GM23338 (cell line): Measurements from ENCODE around the gene TMIE. TPM values are rescaled to one million over a fixed set of nuclear protein-coding genes. Genes with fewer than 3 reads are reported as not detected.

Source experiments
- ATAC-seq: fragments of 200-7000 bp; cut with Tn5 transposase; 3 replicates; pipeline ENCODE4 v1.9.1; 2020
- DNase-seq: peaks from one replicate; pipeline ENCODE4 v3.0.0-alpha.2; 2015; ENCODE audit warnings: low spot score
- H2AFZ ChIP-seq: fragments of 200-600 bp; sonication (generic); 2 replicates; pipeline ENCODE4 v1.8.0; 2016; ENCODE audit warnings: antibody characterized with exemption, mild to moderate bottlenecking, moderate library complexity
- H3F3A ChIP-seq: fragments of 200-600 bp; sonication (generic); replicated peaks from 2 replicates; pipeline ENCODE4 v1.8.0; 2017; ENCODE audit warnings: antibody characterized with exemption, mixed run types, low read depth
- H3K27ac ChIP-seq: fragments of 200-600 bp; sonication (generic); 2 replicates; pipeline ENCODE4 v1.6.1; 2016; ENCODE audit warnings: low read depth
- H3K27me3 ChIP-seq: fragments of 200-600 bp; sonication (generic); 2 replicates; pipeline ENCODE4 v1.8.0; 2016; ENCODE audit warnings: mild to moderate bottlenecking, mixed run types, moderate library complexity; ENCODE audit not compliant: insufficient read depth
- H3K36me3 ChIP-seq: fragments of 200-600 bp; sonication (generic); 2 replicates; pipeline ENCODE4 v1.8.0; 2016; ENCODE audit warnings: mild to moderate bottlenecking; ENCODE audit not compliant: insufficient read depth
- H3K4me1 ChIP-seq: fragments of 200-600 bp; sonication (generic); 2 replicates; pipeline ENCODE4 v1.8.0; 2016; ENCODE audit warnings: mild to moderate bottlenecking, moderate library complexity; ENCODE audit not compliant: insufficient read depth
- H3K4me2 ChIP-seq: fragments of 200-600 bp; sonication (generic); 2 replicates; pipeline ENCODE4 v1.7.1; 2017; ENCODE audit warnings: mixed run types
- H3K4me3 ChIP-seq: fragments of 200-600 bp; sonication (generic); 2 replicates; pipeline ENCODE4 v1.6.1; 2016; ENCODE audit warnings: mixed run types
- H3K79me2 ChIP-seq: fragments of 200-600 bp; sonication (generic); replicated peaks from 2 replicates; pipeline ENCODE4 v1.8.0; 2017; ENCODE audit warnings: mild to moderate bottlenecking; ENCODE audit not compliant: insufficient read depth
- H3K9me2 ChIP-seq: fragments of 200-600 bp; sonication (generic); 2 replicates; pipeline ENCODE4 v1.8.0; 2017; ENCODE audit not compliant: insufficient read depth
- H4K20me1 ChIP-seq: fragments of 200-600 bp; sonication (generic); replicated peaks from 2 replicates; pipeline ENCODE4 v1.8.0; 2017; ENCODE audit warnings: mild to moderate bottlenecking; ENCODE audit not compliant: insufficient read depth
- H3K27ac Mint-ChIP-seq: 2 replicates; pipeline ENCODE4 v1.8.0; 2020; ENCODE audit warnings: inconsistent platforms, mild to moderate bottlenecking, moderate library complexity, mixed read lengths
- H3K27me3 Mint-ChIP-seq: 3 replicates; pipeline ENCODE4 v1.8.0; 2022; ENCODE audit warnings: low read depth, mild to moderate bottlenecking, moderate library complexity, mixed read lengths, inconsistent platforms; ENCODE audit not compliant: insufficient read depth, poor library complexity
- H3K36me3 Mint-ChIP-seq: 3 replicates; pipeline ENCODE4 v1.8.0; 2021; ENCODE audit warnings: low read depth, mild to moderate bottlenecking, inconsistent platforms, moderate library complexity, mixed read lengths
- H3K4me1 Mint-ChIP-seq: 3 replicates; pipeline ENCODE4 v1.8.0; 2020; ENCODE audit warnings: mild to moderate bottlenecking, inconsistent platforms, mixed read lengths
- H3K4me3 Mint-ChIP-seq: 3 replicates; pipeline ENCODE4 v1.8.0; 2021; ENCODE audit warnings: moderate library complexity, mild to moderate bottlenecking, inconsistent platforms, mixed read lengths
- H3K9me3 Mint-ChIP-seq: 3 replicates; pipeline ENCODE4 v1.8.0; 2020; ENCODE audit warnings: moderate library complexity, mild to moderate bottlenecking, inconsistent platforms, mixed read lengths
- CREB1 ChIP-seq: fragments of 250-450 bp; sonication (Bioruptor Pico); IDR thresholded peaks from 2 replicates; pipeline ENCODE4 v1.5.0; 2020; ENCODE audit warnings: low read depth, mild to moderate bottlenecking, moderate library complexity
- EZH2 ChIP-seq: fragments of 200-600 bp; sonication (generic); IDR thresholded peaks from one replicate; pipeline ENCODE4 v1.8.0; 2017; ENCODE audit warnings: antibody characterized with exemption, mild to moderate bottlenecking, low read depth; ENCODE audit not compliant: unreplicated experiment
- EZH2phosphoT487 ChIP-seq: fragments of 200-600 bp; sonication (generic); IDR thresholded peaks from one replicate; pipeline ENCODE4 v1.8.1; 2018; ENCODE audit warnings: antibody characterized with exemption; ENCODE audit not compliant: unreplicated experiment
- NANOG ChIP-seq: IDR thresholded peaks from 2 replicates; pipeline ENCODE4 v1.6.1; 2016; ENCODE audit warnings: antibody characterized with exemption, borderline replicate concordance
- POLR2AphosphoS5 ChIP-seq: IDR thresholded peaks from 2 replicates; pipeline ENCODE4 v1.6.1; 2016; ENCODE audit warnings: antibody characterized with exemption, low read depth
- STAT1 ChIP-seq: IDR thresholded peaks from one replicate; pipeline ENCODE4 v1.6.1; 2016; ENCODE audit warnings: antibody characterized with exemption; ENCODE audit not compliant: unreplicated experiment
- ZNF114 ChIP-seq: fragments of 250-450 bp; sonication (Bioruptor Pico); IDR thresholded peaks from 2 replicates; pipeline ENCODE4 v1.5.0; 2020; ENCODE audit warnings: mild to moderate bottlenecking, moderate library complexity
- ZNF331 ChIP-seq: fragments of 250-450 bp; sonication (Bioruptor Pico); IDR thresholded peaks from 2 replicates; pipeline ENCODE4 v1.5.0; 2020; ENCODE audit warnings: low read depth, mild to moderate bottlenecking, moderate library complexity
- polyA plus RNA-seq: library from polyadenylated mRNA; unstranded; fragments of >200 nt; fragmentation: Nextera tagmentation; extraction: Ambion mirVana; gene quantifications from 2 replicates; pipeline ENCODE4 v1.2.1, GENCODE V29; 2016
- total RNA-seq: library from RNA; depleted of rRNA; stranded (reverse); fragments of >200 nt; shearing (Covaris generic); gene quantifications from 2 replicates; pipeline ENCODE4 v1.2.3, GENCODE V29; 2014
- TF ChIP-seq, protein P1 (sequence below), 2 experiments: fragments of 200-600 bp in 1 of 2; sonication (generic) in 1 of 2; conservative IDR thresholded peaks; 2 replicates each; pipeline versions ENCODE4 v1.5.1 to v1.6.1; 2016 to 2017; ENCODE audit warnings: antibody characterized with exemption in 2 of 2, low read depth in 2 of 2, mild to moderate bottlenecking in 2 of 2, moderate library complexity in 1 of 2
- TF ChIP-seq, protein P2 (sequence below): IDR thresholded peaks from 2 replicates; pipeline ENCODE4 v1.6.1; 2016; ENCODE audit warnings: antibody characterized with exemption
- TF ChIP-seq, protein P3 (sequence below): fragments of 250-450 bp; sonication (Bioruptor Pico); IDR thresholded peaks from 2 replicates; pipeline ENCODE4 v1.5.0; 2020; ENCODE audit warnings: mild to moderate bottlenecking, moderate library complexity

TMIE gene
- total and polyA plus RNA-seq, 2 experiments from 2014 or later: 0.84 to 1.2 TPM

DNA sequence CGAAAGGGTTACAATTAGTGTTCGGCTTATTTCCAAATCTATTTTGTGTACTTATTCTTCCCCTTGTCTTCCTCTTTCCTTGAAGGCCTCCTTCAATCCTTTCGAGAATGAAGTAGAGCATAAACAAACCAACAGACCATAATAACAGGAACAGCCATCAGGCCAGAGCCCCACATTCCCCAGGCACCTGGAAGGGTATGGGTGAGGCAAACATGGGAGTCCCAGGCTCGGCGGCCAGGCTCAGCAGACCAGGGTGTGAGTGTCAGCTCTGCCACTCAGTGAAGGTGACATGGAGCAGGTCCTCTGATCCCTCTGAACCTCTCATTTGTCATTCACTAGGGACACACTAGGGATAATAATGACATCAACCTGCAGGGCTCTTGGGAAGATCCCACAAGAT is 21.5 kb upstream of the TMIE start (continued):
- TF ChIP-seq STAT1 (no peak), NANOG (no peak), ZNF331 (CRISPR knock-in tag) (no peak), EZH2 (no peak), POLR2AphosphoS5 (no peak), ZNF114 (no peak)
- TF ChIP-seq, protein P1, sequence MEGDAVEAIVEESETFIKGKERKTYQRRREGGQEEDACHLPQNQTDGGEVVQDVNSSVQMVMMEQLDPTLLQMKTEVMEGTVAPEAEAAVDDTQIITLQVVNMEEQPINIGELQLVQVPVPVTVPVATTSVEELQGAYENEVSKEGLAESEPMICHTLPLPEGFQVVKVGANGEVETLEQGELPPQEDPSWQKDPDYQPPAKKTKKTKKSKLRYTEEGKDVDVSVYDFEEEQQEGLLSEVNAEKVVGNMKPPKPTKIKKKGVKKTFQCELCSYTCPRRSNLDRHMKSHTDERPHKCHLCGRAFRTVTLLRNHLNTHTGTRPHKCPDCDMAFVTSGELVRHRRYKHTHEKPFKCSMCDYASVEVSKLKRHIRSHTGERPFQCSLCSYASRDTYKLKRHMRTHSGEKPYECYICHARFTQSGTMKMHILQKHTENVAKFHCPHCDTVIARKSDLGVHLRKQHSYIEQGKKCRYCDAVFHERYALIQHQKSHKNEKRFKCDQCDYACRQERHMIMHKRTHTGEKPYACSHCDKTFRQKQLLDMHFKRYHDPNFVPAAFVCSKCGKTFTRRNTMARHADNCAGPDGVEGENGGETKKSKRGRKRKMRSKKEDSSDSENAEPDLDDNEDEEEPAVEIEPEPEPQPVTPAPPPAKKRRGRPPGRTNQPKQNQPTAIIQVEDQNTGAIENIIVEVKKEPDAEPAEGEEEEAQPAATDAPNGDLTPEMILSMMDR (conservative IDR thresholded peaks at IDR 0.05; ENCODE audit: low read depth in 2 of 2): no peak
- TF ChIP-seq, protein P2, sequence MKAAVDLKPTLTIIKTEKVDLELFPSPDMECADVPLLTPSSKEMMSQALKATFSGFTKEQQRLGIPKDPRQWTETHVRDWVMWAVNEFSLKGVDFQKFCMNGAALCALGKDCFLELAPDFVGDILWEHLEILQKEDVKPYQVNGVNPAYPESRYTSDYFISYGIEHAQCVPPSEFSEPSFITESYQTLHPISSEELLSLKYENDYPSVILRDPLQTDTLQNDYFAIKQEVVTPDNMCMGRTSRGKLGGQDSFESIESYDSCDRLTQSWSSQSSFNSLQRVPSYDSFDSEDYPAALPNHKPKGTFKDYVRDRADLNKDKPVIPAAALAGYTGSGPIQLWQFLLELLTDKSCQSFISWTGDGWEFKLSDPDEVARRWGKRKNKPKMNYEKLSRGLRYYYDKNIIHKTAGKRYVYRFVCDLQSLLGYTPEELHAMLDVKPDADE: no peak

DNA sequence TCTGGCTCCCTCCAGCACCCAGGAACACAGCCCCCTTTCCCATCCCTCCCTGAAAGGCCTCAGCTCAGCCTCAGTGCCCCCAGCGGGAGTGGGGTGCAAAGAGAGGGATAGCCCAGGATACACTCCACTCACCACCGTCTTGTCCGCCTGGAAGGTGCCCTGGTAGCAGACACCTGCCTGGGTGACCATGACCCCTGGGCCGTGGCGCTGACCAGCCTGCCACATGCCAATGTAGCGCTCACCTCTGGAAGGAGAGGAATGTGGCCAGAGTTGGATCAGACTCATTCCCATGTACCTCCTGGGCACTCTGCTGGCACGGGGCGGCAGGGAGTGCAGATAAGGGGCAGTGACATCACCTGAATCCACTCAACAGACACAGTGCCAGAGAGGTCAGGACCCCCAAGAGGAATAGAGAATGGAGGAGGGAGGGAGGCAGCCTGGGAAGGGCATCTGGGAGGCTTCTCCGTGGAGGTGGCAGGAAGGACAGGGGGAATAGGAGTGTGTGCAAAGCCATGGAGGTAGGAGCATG is 20.8 kb upstream of the TMIE start:
- H3K4me3 ChIP-seq: no peak overlapping the region
- no peak for TF ChIP-seq ZNF114
- TF ChIP-seq EZH2: no peak
- no peak for TF ChIP-seq POLR2AphosphoS5
- TF ChIP-seq EZH2phosphoT487: no peak
- TF ChIP-seq, protein P1 (conservative IDR thresholded peaks at IDR 0.05; ENCODE audit: low read depth in 2 of 2): no peak
- TF ChIP-seq, protein P3, sequence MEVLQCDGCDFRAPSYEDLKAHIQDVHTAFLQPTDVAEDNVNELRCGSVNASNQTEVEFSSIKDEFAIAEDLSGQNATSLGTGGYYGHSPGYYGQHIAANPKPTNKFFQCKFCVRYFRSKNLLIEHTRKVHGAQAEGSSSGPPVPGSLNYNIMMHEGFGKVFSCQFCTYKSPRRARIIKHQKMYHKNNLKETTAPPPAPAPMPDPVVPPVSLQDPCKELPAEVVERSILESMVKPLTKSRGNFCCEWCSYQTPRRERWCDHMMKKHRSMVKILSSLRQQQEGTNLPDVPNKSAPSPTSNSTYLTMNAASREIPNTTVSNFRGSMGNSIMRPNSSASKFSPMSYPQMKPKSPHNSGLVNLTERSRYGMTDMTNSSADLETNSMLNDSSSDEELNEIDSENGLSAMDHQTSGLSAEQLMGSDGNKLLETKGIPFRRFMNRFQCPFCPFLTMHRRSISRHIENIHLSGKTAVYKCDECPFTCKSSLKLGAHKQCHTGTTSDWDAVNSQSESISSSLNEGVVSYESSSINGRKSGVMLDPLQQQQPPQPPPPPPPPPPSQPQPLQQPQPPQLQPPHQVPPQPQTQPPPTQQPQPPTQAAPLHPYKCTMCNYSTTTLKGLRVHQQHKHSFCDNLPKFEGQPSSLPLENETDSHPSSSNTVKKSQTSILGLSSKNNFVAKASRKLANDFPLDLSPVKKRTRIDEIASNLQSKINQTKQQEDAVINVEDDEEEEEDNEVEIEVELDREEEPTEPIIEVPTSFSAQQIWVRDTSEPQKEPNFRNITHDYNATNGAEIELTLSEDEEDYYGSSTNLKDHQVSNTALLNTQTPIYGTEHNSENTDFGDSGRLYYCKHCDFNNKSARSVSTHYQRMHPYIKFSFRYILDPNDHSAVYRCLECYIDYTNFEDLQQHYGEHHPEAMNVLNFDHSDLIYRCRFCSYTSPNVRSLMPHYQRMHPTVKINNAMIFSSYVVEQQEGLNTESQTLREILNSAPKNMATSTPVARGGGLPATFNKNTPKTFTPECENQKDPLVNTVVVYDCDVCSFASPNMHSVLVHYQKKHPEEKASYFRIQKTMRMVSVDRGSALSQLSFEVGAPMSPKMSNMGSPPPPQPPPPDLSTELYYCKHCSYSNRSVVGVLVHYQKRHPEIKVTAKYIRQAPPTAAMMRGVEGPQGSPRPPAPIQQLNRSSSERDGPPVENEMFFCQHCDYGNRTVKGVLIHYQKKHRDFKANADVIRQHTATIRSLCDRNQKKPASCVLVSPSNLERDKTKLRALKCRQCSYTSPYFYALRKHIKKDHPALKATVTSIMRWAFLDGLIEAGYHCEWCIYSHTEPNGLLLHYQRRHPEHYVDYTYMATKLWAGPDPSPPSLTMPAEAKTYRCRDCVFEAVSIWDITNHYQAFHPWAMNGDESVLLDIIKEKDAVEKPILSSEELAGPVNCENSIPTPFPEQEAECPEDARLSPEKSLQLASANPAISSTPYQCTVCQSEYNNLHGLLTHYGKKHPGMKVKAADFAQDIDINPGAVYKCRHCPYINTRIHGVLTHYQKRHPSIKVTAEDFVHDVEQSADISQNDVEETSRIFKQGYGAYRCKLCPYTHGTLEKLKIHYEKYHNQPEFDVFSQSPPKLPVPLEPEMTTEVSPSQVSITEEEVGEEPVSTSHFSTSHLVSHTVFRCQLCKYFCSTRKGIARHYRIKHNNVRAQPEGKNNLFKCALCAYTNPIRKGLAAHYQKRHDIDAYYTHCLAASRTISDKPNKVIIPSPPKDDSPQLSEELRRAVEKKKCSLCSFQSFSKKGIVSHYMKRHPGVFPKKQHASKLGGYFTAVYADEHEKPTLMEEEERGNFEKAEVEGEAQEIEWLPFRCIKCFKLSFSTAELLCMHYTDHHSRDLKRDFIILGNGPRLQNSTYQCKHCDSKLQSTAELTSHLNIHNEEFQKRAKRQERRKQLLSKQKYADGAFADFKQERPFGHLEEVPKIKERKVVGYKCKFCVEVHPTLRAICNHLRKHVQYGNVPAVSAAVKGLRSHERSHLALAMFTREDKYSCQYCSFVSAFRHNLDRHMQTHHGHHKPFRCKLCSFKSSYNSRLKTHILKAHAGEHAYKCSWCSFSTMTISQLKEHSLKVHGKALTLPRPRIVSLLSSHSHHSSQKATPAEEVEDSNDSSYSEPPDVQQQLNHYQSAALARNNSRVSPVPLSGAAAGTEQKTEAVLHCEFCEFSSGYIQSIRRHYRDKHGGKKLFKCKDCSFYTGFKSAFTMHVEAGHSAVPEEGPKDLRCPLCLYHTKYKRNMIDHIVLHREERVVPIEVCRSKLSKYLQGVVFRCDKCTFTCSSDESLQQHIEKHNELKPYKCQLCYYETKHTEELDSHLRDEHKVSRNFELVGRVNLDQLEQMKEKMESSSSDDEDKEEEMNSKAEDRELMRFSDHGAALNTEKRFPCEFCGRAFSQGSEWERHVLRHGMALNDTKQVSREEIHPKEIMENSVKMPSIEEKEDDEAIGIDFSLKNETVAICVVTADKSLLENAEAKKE (CRISPR knock-in tag): no peak
- TF ChIP-seq CREB1 (CRISPR knock-in tag): no peak
- H3K79me2 ChIP-seq: no peaks in the 10 kb centered on the region
- no peak overlapping the region for H3K4me2 ChIP-seq
- H2AFZ ChIP-seq: no peak overlapping the region
- peaks cover 15% of the 10 kb centered on the region for H3K27me3 Mint-ChIP-seq
- H3K36me3 ChIP-seq: no peaks in the 10 kb centered on the region
- no peak overlapping the region for H3K4me3 Mint-ChIP-seq
- H4K20me1 ChIP-seq: no peaks in the 10 kb centered on the region; the same call in 1 of the 2 replicates
- no peaks in the 10 kb centered on the region for H3K9me3 Mint-ChIP-seq
- no peaks in the 10 kb centered on the region for H3K9me2 ChIP-seq
- H3K27ac Mint-ChIP-seq: no peak overlapping the region
- H3K4me1 ChIP-seq: no peaks in the 10 kb centered on the region
- H3K27me3 ChIP-seq: no peaks in the 10 kb centered on the region
- DNase-seq: no peak
- H3F3A ChIP-seq: no peaks in the 10 kb centered on the region
- ATAC-seq: no peak
- H3K27ac ChIP-seq: no peak overlapping the region
- H3K36me3 Mint-ChIP-seq: peaks cover 3% of the 10 kb centered on the region; the same call in 1 of the 3 replicates
- no peaks in the 10 kb centered on the region; the same call in 1 of the 3 replicates for H3K4me1 Mint-ChIP-seq
